Mammary epithelial cell (primary cell): ENCODE data around the gene SETDB1.

Source experiments
- EZH2 ChIP-seq: IDR thresholded peaks from 2 replicates; pipeline ENCODE4 v1.6.1; 2012; ENCODE audit warnings: low read length, inconsistent platforms, borderline replicate concordance
- TF ChIP-seq, protein P1 (sequence below), 2 donors: IDR thresholded peaks in 1 of 2; conservative IDR thresholded peaks in 1 of 2; 2 replicates each; pipeline ENCODE4 v1.5.1; 2011 to 2012; ENCODE audit warnings: inconsistent platforms in 2 of 2, low read length in 2 of 2, mild to moderate bottlenecking in 2 of 2, control low read depth in 1 of 2, low read depth in 1 of 2; ENCODE audit not compliant: insufficient read depth in 1 of 2; ENCODE audit errors: extremely low read depth in 1 of 2

DNA sequence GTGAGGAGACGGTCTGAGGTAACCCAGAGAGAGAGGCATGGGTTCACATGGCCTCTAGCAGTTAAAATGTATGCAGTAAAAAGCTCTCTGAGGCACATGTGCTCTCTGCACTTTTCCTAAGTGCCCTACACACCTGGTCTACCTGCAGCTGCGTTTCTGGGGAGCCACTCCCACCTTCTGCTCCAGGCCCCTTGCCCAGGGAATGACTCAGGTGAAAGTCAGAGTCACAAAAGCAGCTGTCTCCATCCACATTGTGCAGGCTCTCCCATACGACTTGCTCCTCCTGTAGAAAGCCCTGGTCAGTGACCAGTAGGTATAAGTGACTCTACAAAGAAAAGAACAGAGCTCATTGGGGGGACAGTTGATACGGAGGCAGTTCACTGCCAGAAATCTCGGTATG lies 71.8 kb downstream of the SETDB1 start:
- TF ChIP-seq, protein P1, sequence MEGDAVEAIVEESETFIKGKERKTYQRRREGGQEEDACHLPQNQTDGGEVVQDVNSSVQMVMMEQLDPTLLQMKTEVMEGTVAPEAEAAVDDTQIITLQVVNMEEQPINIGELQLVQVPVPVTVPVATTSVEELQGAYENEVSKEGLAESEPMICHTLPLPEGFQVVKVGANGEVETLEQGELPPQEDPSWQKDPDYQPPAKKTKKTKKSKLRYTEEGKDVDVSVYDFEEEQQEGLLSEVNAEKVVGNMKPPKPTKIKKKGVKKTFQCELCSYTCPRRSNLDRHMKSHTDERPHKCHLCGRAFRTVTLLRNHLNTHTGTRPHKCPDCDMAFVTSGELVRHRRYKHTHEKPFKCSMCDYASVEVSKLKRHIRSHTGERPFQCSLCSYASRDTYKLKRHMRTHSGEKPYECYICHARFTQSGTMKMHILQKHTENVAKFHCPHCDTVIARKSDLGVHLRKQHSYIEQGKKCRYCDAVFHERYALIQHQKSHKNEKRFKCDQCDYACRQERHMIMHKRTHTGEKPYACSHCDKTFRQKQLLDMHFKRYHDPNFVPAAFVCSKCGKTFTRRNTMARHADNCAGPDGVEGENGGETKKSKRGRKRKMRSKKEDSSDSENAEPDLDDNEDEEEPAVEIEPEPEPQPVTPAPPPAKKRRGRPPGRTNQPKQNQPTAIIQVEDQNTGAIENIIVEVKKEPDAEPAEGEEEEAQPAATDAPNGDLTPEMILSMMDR (conservative IDR thresholded peaks at IDR 0.05 in 1 of 2, IDR thresholded peaks at IDR 0.05 in 1 of 2; ENCODE audit: extremely low read depth in 1 of 2, insufficient read depth in 1 of 2, low read depth in 1 of 2, low read length in 2 of 2) = no peak
- TF ChIP-seq EZH2 = no peak
